PC-9 (cell line): ENCODE measurements around the gene LUZP1.

Source experiments
- EZH2 ChIP-seq: fragments of 200-600 bp; sonication (generic); IDR thresholded peaks from 2 replicates; pipeline ENCODE4 v1.8.0; 2017; ENCODE audit warnings: antibody characterized with exemption, low read depth
- TF ChIP-seq, protein P1 (sequence below): fragments of 200-600 bp; sonication (generic); conservative IDR thresholded peaks from 2 replicates; pipeline ENCODE4 v1.6.1; 2017; ENCODE audit warnings: mixed run types, antibody characterized with exemption, mild to moderate bottlenecking, moderate library complexity

DNA sequence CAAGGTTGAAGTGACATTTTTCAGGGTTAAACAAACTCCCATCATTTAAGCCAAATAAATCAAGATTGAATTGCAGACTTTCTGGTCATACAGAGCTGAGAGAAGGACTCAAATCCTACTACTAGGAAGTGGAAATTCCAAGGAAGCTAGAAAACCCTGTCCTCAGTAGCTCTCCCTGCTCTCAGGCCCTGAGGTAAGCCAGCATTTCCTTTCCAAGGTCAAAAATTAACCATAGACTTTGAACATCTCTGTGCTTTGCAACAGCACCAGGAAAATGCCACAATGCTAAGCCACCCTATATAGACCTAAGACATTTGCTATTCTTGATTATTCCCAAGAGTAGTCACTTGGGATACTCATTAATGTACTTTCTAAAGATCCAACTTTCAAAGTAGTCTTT is 45.1 kb downstream of the LUZP1 start:
- TF ChIP-seq, protein P1, sequence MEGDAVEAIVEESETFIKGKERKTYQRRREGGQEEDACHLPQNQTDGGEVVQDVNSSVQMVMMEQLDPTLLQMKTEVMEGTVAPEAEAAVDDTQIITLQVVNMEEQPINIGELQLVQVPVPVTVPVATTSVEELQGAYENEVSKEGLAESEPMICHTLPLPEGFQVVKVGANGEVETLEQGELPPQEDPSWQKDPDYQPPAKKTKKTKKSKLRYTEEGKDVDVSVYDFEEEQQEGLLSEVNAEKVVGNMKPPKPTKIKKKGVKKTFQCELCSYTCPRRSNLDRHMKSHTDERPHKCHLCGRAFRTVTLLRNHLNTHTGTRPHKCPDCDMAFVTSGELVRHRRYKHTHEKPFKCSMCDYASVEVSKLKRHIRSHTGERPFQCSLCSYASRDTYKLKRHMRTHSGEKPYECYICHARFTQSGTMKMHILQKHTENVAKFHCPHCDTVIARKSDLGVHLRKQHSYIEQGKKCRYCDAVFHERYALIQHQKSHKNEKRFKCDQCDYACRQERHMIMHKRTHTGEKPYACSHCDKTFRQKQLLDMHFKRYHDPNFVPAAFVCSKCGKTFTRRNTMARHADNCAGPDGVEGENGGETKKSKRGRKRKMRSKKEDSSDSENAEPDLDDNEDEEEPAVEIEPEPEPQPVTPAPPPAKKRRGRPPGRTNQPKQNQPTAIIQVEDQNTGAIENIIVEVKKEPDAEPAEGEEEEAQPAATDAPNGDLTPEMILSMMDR = no peak
- TF ChIP-seq EZH2 = no peak
